GM21390 (cell line): ENCODE data around the gene TRIM74.
A peak's percentile ranks its signal among the peaks of the same experiment; 100 is the strongest.
"Not testable (repeated sequence)": the region's sequence is repeated elsewhere in the genome, so short reads cannot be mapped to it uniquely, and the experiment has no call there.

Experiments used
- ATAC-seq: cut with Tn5 transposase; IDR thresholded peaks from one replicate; pipeline ENCODE4 v1.9.1; 2021; ENCODE audit not compliant: unreplicated experiment

TRIM74 gene

GRCh38 chr7:72968980-72969516 is at the start of gene TRIM74:
Gene TRIM74 (minus strand): TSS chr7:72969466. CDS start chr7:72966157, 3,309 bp downstream.
- not testable (repeated sequence) for ATAC-seq

DNA sequence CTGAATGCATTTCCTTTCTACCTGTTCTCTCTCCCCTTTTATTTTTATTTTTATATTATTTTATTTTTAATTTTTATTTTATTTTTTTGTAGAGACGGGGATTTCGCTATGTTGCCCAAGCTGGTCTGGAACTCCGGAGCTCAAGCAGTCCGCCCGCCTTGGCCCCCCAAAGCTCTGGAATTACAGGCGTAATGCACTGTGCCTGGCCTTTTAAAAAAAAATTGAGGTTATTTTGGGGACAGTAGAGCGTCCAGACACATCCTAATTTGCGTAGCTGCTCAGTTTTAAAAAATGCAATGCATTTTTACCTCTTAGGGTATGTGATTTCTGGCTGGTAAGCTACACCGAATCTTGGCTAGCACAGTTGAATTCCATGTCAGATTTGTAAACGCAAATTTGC is 37.2 kb upstream of the TRIM74 start:
- not testable (repeated sequence) for ATAC-seq

- ATAC-seq: peak; percentile 76
Observed at GRCh38 chr7:73005693-73006447, 36.6 kb upstream of the TRIM74 start.

DNA sequence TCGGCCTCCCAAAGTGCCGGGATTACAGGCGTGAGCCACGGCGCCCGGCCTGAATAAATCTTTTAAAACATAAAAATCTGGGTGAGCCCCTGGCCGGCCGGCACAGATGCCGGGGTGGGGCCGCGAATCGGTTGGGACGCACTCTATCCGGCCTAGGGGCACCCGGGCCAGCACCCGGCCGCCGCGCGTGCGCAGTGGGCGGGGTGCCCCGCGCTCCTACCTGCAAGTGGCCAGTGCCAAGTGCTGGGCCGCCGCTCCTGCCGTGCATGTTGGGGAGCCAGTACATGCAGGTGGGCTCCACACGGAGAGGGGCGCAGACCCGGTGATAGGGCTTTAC is 36.1 kb upstream of the TRIM74 start:
- ATAC-seq: peak; percentile 85

DNA sequence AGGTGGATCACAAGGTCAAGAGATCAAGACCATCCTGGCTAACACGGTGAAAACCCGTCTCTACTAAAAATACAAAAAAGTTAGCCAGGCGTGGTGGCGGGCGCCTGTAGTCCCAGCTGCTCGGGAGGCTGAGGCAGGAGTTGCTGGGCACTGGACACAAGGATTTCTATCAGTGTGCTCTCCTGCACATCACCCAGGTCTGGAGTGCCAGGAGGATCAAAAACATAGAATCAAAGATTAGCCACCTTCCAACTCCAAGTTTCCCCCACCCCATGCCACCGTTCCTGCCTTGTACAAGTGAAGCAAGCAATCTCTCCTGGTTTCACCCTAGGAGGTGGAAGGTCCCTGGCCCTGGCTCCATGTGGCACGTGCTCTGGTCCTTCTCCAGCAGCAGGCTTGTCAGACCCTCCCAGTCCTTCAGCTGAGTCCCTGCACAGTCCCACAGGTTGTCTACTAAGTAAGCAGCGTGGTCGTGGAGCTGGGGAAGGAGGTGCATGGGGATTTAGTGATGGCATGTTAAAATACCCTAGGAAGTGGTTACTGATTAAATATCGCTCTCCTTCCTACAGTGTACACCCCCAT is 28.7 kb upstream of the TRIM74 start:
- ATAC-seq: not testable (repeated sequence)

- not testable (repeated sequence) for ATAC-seq
Observed at GRCh38 chr7:72997447-72997846, 28.2 kb upstream of the TRIM74 start.

- ATAC-seq: not testable (repeated sequence)
Observed at GRCh38 chr7:72995484-72995883, 26.2 kb upstream of the TRIM74 start.

DNA sequence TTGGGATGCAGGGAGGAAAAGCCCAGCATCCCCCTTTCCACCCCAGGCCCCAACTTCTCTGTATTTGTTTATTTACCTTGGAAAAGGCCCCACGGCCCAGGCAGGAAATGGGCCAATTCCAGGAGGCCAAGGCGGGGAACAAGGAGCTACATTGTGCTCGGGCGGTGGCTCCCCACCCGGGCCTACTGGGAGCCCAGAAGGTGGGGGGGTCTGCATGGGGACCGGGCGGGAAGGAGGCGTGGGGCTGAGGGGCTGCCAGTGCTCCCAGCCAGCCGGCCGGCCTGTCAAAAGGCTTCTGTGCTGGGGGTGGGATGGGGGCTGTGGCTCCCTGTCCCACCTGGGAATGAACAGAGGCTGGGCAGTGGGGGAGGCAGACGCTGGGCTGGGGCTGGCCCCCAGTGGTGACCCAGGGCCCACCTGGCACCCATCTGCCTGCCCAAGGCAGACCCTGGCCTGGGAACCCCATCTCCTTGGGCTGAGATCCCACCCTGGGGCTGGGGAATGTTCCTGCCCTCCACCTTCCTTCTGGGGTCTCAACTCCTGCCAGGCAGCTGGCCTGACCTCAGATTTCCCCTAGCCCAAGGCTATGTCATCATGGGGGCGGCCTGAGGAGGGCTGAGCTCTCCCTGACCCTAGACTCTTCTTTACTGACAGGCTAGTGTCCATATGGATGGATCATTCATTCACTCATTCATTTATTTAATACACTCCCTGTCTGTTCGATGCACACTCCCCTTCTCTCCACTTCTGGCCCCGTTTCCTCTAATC is 21.1 kb upstream of the TRIM74 start:
- ATAC-seq: not testable (repeated sequence)

- not testable (repeated sequence) for ATAC-seq
Observed at GRCh38 chr7:72982084-72982483, 12.8 kb upstream of the TRIM74 start.

GRCh38 chr7:72980382-72980781 is 11.1 kb upstream of the TRIM74 start:
- not testable (repeated sequence) for ATAC-seq

- ATAC-seq: not testable (repeated sequence)
Observed at GRCh38 chr7:72976434-72976833, 7.2 kb upstream of the TRIM74 start.

- ATAC-seq: not testable (repeated sequence)
Observed at GRCh38 chr7:72975656-72976286, 6.5 kb upstream of the TRIM74 start.

GRCh38 chr7:72974781-72975180 is 5.5 kb upstream of the TRIM74 start:
- not testable (repeated sequence) for ATAC-seq

GRCh38 chr7:72971505-72971904 is 2.2 kb upstream of the TRIM74 start:
- ATAC-seq: not testable (repeated sequence)

DNA sequence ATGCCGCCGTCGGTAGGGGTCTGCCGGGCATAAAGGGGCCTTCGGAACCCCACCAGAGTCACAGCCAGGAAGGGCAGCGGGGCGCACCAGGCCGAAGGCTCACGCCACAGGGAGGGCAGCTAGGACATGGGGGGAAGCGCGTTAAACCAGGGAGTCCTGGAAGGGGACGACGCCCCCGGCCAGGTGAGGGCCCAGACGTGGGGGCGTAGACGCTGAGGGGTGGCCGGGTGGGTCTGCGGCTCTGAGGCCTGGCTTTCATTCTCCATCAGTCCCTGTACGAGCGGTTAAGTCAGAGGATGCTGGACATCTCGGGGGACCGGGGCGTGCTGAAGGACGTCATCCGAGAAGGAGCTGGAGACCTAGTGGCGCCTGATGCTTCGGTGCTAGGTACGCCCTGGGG is 422 bp upstream of the TRIM74 start:
- not testable (repeated sequence) for ATAC-seq

DNA sequence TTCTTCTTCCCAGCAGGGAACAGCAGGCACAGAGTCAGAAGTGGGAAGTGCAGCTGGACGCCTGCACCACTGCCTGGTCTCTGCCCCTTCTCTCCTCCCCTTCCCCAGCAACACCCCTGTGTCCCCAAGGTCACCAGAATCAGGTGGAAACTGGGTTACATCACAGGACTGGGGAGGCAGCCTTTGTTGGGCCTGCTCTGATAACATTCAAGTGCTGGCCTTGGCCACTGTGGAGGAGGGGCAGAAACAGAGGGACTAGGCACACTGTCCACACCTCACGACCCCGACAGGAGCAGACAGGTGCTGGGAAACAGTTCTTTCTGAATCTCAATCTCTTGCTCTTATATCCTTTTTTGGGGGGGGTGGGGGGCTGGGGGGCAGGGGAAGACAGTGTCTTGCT is 2.4 kb downstream of the TRIM74 start:
- ATAC-seq: not testable (repeated sequence)

DNA sequence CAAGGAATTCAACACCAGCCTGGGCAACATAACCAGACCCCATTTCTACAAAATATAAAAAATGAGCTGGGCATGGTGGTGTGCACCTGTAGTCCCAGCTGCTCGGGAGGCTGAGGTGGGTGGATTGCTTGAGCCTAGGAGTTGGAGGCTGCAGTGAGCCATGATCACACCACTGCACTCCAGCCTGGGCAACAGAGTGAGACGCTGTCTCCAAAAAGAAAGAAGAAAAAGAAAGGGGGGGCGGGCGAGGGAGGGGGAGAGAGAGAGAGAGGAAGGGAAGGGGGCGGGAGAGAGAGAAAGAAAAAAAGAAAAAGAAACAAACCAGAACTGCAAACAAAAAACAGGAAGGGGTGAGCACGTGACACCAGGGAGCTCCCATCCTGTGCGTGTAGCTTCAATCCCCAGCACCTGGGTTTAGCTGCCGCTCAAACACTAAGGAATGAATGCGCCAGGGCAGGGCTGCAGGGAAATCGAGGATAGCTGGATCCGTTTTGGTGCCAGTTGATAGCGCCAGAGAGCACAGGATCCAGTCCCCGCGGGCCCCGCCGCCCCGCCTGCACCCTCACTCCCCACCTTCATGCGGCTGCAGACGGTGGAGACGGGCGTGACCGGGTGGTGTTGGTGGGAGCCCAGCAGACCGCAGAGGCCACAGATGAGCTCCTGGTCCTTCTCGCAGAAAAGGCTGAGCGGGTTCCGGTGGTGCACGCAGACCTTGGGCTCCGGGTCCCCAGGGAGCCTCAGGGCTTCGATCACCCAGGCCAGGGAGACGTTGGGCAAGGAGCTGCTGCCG is 3.9 kb downstream of the TRIM74 start:
- ATAC-seq: not testable (repeated sequence)

DNA sequence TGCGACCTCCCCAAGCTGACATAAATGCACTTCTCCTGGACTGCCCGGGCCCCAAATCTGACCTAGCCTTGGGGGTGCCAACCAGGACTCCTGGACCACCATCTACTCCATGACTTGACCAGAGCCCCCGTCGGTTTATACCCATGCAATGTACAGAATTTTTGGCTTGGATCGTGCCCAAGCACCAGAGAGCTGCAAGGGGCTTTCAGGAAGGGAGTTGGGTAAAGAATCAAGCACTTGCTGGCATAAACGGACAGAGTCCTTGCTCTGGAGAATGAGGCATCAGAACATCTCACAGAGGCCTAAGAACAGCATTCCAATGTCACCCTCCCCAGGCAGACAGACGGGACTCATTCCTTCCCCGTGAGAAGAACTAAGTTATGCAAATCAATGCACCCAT is 6.2 kb downstream of the TRIM74 start:
- ATAC-seq: not testable (repeated sequence)

- not testable (repeated sequence) for ATAC-seq
Observed at GRCh38 chr7:72961346-72961650, 8.0 kb downstream of the TRIM74 start.

GRCh38 chr7:72960626-72961345 is 8.5 kb downstream of the TRIM74 start:
- not testable (repeated sequence) for ATAC-seq
